ENCODE measurements around the gene NEO1.

NEO1 gene

GRCh38 chr15:73331501-73331900, 279.2 kb downstream of the NEO1 start:
- no peak for DNase-seq (ENCODE audit: low read depth)

- no peak for DNase-seq (ENCODE audit: low read depth)
These were observed 280.0 kb downstream of the NEO1 start for GRCh38 chr15:73331991-73332925.

GRCh38 chr15:73333001-73333400, 280.7 kb downstream of the NEO1 start:
- no peak for DNase-seq (ENCODE audit: low read depth)

- no peak for DNase-seq (ENCODE audit: low read depth)
These were observed 281.8 kb downstream of the NEO1 start for GRCh38 chr15:73334086-73334485.

- DNase-seq (ENCODE audit: low read depth) = no peak
These were observed 282.8 kb downstream of the NEO1 start for GRCh38 chr15:73335026-73335425.

GRCh38 chr15:73335471-73335870, 283.2 kb downstream of the NEO1 start:
- no peak for DNase-seq (ENCODE audit: low read depth)

GRCh38 chr15:73336756-73337155, 284.5 kb downstream of the NEO1 start:
- no peak for DNase-seq (ENCODE audit: low read depth)

- no peak for DNase-seq (ENCODE audit: low read depth)
These were observed 284.9 kb downstream of the NEO1 start for GRCh38 chr15:73337187-73337586.

- DNase-seq (ENCODE audit: low read depth) = no peak
These were observed 285.8 kb downstream of the NEO1 start for GRCh38 chr15:73338058-73338457.

- no peak for DNase-seq (ENCODE audit: low read depth)
These were observed 286.5 kb downstream of the NEO1 start for GRCh38 chr15:73338606-73339374.

- no peak for DNase-seq (ENCODE audit: low read depth)
These were observed 288.4 kb downstream of the NEO1 start for GRCh38 chr15:73340502-73341192.

- no peak for DNase-seq (ENCODE audit: low read depth)
These were observed 289.8 kb downstream of the NEO1 start for GRCh38 chr15:73341886-73342600.

GRCh38 chr15:73344056-73344455, 291.8 kb downstream of the NEO1 start:
- DNase-seq (ENCODE audit: low read depth) = no peak

- no peak for DNase-seq (ENCODE audit: low read depth)
These were observed 293.4 kb downstream of the NEO1 start for GRCh38 chr15:73345658-73346057.

- peak; percentile 6 for DNase-seq (ENCODE audit: low read depth)
These were observed 294.6 kb downstream of the NEO1 start for GRCh38 chr15:73346735-73347312.

GRCh38 chr15:73349191-73349590, 296.9 kb downstream of the NEO1 start:
- DNase-seq (ENCODE audit: low read depth) = no peak

- DNase-seq (ENCODE audit: low read depth) = no peak
These were observed 299.8 kb downstream of the NEO1 start for GRCh38 chr15:73352082-73352481.

GRCh38 chr15:73353734-73354133, 301.5 kb downstream of the NEO1 start:
- no peak for DNase-seq (ENCODE audit: low read depth)

- no peak for DNase-seq (ENCODE audit: low read depth)
These were observed 302.0 kb downstream of the NEO1 start for GRCh38 chr15:73354241-73354640.
